Measurements from ENCODE around the gene MYO5B. TPM values are rescaled to one million over a fixed set of nuclear protein-coding genes. Genes with fewer than 3 reads are reported as not detected.

Gene MYO5B
- total and polyA plus RNA-seq, 10 of the 15 experiments (the other 5 are each of a cell fraction or from before 2014, with no cell fraction given) = 2.5 to 4.5 (median 3.3) TPM

- peak; percentile 54; the same call in 1 of the 2 replicates for TF ChIP-seq PKNOX1 (IDR thresholded peaks at IDR 0.05)
- TF ChIP-seq NFIC (IDR thresholded peaks at IDR 0.05; ENCODE audit: low read depth, low read length) = peak; percentile 77
- no peak for TF ChIP-seq RAD21 (IDR thresholded peaks at IDR 0.05; ENCODE audit: insufficient read depth, low read depth, low read length)
- peak; percentile 80 for TF ChIP-seq NFYB (IDR thresholded peaks at IDR 0.05; ENCODE audit: insufficient read depth, low read depth, low read length)
- TF ChIP-seq TARDBP (IDR thresholded peaks at IDR 0.05; ENCODE audit: borderline replicate concordance) = no peak
- peak; percentile 60; the same call in 1 of the 2 replicates for TF ChIP-seq ATF2 (IDR thresholded peaks at IDR 0.05; ENCODE audit: low read length)
- TF ChIP-seq ATF7 (IDR thresholded peaks at IDR 0.05; ENCODE audit: low read depth) = peak; percentile 82
- 0 out of 2 replicates have a peak, but pooled peaks have one; percentile 41 for TF ChIP-seq NBN (IDR thresholded peaks at IDR 0.05)
- TF ChIP-seq IKZF2 (IDR thresholded peaks at IDR 0.05) = peak; percentile 78 to 80; a peak in 3 of 4 replicates
- TF ChIP-seq EP300 (IDR thresholded peaks at IDR 0.05; ENCODE audit: borderline replicate concordance in 1 of 2, control insufficient read depth in 1 of 2, low read depth in 2 of 2, low read length in 2 of 2) = peak; percentile 47 to 64; a peak in 2 of 4 replicates
- peak; percentile 56; the same call in 1 of the 2 replicates for TF ChIP-seq GABPA (IDR thresholded peaks at IDR 0.05; ENCODE audit: low read depth)
- TF ChIP-seq ZNF592 (IDR thresholded peaks at IDR 0.05) = no peak
- peak; percentile 68 for TF ChIP-seq IKZF1 (conservative IDR thresholded peaks at IDR 0.05)
- TF ChIP-seq USF2 (IDR thresholded peaks at IDR 0.05; ENCODE audit: borderline replicate concordance, low read depth, low read length) = peak; percentile 21; the same call in 1 of the 2 replicates
- peak; percentile 26; the same call in 1 of the 2 replicates for TF ChIP-seq DPF2 (IDR thresholded peaks at IDR 0.05)
- TF ChIP-seq MEF2A (IDR thresholded peaks at IDR 0.05; ENCODE audit: insufficient read depth, low read depth, low read length) = peak; percentile 49; the same call in 1 of the 2 replicates
- peak; percentile 79 for TF ChIP-seq CREB1 (IDR thresholded peaks at IDR 0.05; ENCODE audit: low read depth)
- peak; percentile 49; the same call in 1 of the 2 replicates for TF ChIP-seq RELB (IDR thresholded peaks at IDR 0.05; ENCODE audit: low read depth)
- 0 out of 2 replicates have a peak, but pooled peaks have one; percentile 46 for TF ChIP-seq JUND (IDR thresholded peaks at IDR 0.05; ENCODE audit: low read depth, low read length)
- TF ChIP-seq CBX5 (IDR thresholded peaks at IDR 0.05; ENCODE audit: low read depth) = no peak
- TF ChIP-seq KLF5 (IDR thresholded peaks at IDR 0.05; ENCODE audit: partially characterized antibody) = no peak
Observed at GRCh38 chr18:50099725-50100407, 95.1 kb downstream of the MYO5B start (continued).
